Measurements from ENCODE around the gene TRAF3IP1.

DNA sequence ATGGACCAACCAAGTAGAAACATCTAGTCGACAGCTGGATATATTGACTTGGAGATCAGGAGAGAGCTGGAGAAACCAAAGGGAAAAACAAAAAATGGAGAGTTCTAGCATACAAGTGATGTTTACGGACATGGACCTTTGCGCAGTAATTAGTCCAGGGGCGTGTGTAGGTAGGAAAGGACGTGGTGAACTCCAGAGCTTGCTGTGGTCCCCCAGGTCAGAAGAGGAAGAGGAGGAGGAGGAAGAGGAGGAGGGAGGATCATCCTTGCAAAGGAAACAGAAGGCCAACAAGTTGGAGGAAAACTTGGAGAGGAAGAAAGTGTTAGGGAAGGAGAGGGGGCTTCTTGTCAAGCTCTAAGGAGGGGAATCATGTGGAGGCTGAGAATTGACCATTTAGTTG is 17.5 kb downstream of the TRAF3IP1 start:
- TF ChIP-seq, protein P1, sequence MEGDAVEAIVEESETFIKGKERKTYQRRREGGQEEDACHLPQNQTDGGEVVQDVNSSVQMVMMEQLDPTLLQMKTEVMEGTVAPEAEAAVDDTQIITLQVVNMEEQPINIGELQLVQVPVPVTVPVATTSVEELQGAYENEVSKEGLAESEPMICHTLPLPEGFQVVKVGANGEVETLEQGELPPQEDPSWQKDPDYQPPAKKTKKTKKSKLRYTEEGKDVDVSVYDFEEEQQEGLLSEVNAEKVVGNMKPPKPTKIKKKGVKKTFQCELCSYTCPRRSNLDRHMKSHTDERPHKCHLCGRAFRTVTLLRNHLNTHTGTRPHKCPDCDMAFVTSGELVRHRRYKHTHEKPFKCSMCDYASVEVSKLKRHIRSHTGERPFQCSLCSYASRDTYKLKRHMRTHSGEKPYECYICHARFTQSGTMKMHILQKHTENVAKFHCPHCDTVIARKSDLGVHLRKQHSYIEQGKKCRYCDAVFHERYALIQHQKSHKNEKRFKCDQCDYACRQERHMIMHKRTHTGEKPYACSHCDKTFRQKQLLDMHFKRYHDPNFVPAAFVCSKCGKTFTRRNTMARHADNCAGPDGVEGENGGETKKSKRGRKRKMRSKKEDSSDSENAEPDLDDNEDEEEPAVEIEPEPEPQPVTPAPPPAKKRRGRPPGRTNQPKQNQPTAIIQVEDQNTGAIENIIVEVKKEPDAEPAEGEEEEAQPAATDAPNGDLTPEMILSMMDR (IDR thresholded peaks at IDR 0.05): no peak
- no peak for TF ChIP-seq POLR2AphosphoS5 (IDR thresholded peaks at IDR 0.05)
- TF ChIP-seq EP300 (IDR thresholded peaks at IDR 0.05): no peak
- TF ChIP-seq POLR2A (IDR thresholded peaks at IDR 0.05): no peak
